Measurements from ENCODE around the gene KLHL12. TPM values are rescaled to one million over a fixed set of nuclear protein-coding genes. Genes with fewer than 3 reads are reported as not detected.

The KLHL12 gene
- total and polyA plus RNA-seq, 2 of the 8 experiments (the other 6 are each of a cell fraction or from before 2014, with no cell fraction given) = 27.2 to 33.3 TPM

DNA sequence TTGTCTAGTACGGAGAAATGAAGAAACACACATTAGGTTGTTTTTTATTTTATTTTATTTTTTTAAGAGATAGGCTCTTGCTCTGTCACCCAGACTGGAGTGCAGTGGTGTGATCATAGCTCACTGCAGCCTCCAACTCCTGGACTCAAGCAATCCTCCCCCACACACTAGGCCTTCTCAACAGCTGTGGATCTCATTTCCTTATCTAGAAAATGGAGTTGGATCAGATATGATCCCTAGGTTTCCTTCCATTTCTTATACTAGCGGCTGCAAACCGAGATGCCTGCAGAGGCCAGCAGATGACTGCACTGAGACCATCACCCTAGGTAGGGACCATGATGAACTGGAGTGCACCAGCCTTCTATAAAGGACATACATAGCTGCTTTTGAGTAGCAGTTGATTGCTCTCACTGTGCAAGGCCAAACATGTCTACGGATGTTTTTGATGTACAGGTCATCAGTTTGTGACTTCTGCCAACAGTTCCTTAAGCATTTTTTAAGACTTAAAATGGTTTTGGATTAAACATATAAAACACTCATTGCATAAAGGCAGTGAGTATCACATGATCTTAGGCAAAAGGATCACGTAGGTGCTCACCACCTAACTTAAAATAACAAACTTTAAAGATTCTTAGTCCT is 11.4 kb upstream of the KLHL12 start:
- Histone ChIP-seq H3K27ac (ENCODE audit: low read depth, low read length) (no peak overlapping the region), H3K9me3 (ENCODE audit: insufficient read depth in 2 of 2, low read depth in 1 of 2, low read length in 1 of 2) (no peaks in the 10 kb centered on the region), H3K23ac (ENCODE audit: insufficient read length) (no peak overlapping the region), H2AK5ac (ENCODE audit: low read depth, low read length) (no peak overlapping the region), H2BK20ac (ENCODE audit: low read length) (no peak overlapping the region), H3K79me2 (ENCODE audit: control insufficient read depth in 1 of 2, insufficient read depth in 2 of 2, low read length in 2 of 2) (no peaks in the 10 kb centered on the region), H2BK5ac (ENCODE audit: low read depth, low read length) (no peak overlapping the region), H4K8ac (ENCODE audit: extremely low read depth, insufficient read depth, low read length) (no peak overlapping the region), H3K4me2 (ENCODE audit: insufficient read depth in 1 of 2, low read depth in 2 of 2, low read length in 2 of 2) (no peak overlapping the region), H3K79me1 (ENCODE audit: low read depth, low read length) (no peaks in the 10 kb centered on the region), H3K27me3 (replicated peaks in 1 of 4; ENCODE audit: control insufficient read depth in 3 of 4, extremely low read depth in 1 of 4, insufficient read depth in 3 of 4, low read length in 3 of 4) (no peaks in the 10 kb centered on the region), H2BK15ac (ENCODE audit: low read length) (no peak overlapping the region), H3K56ac (replicated peaks; ENCODE audit: insufficient read length, low read depth, low read length) (no peak overlapping the region), H2AFZ (ENCODE audit: low read length) (no peak overlapping the region), H4K20me1 (replicated peaks in 1 of 2; ENCODE audit: control insufficient read depth in 1 of 2, insufficient read depth in 2 of 2, low read length in 2 of 2) (no peaks in the 10 kb centered on the region), H4K91ac (replicated peaks; ENCODE audit: insufficient read length, low read length) (no peak overlapping the region), H3K4me3 (ENCODE audit: extremely low read depth in 1 of 4, insufficient read depth in 2 of 4, low read depth in 3 of 4, low read length in 4 of 4) (no peak overlapping the region), H3K23me2 (ENCODE audit: low read depth, low read length) (no peaks in the 10 kb centered on the region), H2BK120ac (replicated peaks; ENCODE audit: low read depth, low read length) (no peak overlapping the region), H2BK12ac (ENCODE audit: low read depth, low read length) (no peak overlapping the region), H3K14ac (ENCODE audit: insufficient read length) (no peak overlapping the region), H4K5ac (ENCODE audit: insufficient read length, low read depth, low read length) (no peak overlapping the region), H3K4ac (replicated peaks; ENCODE audit: insufficient read length, low read depth, low read length) (no peak overlapping the region), H3K9ac (replicated peaks in 1 of 4; ENCODE audit: extremely low read depth in 1 of 4, low read depth in 3 of 4, low read length in 3 of 4) (no peak overlapping the region), H3K4me1 (replicated peaks in 1 of 4; ENCODE audit: control insufficient read depth in 3 of 4, insufficient read depth in 4 of 4, low read length in 3 of 4) (no peaks in the 10 kb centered on the region), H3K36me3 (ENCODE audit: control insufficient read depth in 2 of 4, insufficient read depth in 4 of 4, low read length in 3 of 4) (peaks cover 9 to 33% (median 23%) of the 10 kb centered on the region in 4 experiments), H3K18ac (ENCODE audit: extremely low read depth, low read length) (no peak overlapping the region)
- DNase-seq (ENCODE audit: low read depth in 1 of 2, low spot score in 2 of 2) = no peak
- CTCF ChIA-PET (ENCODE audit: partially characterized antibody) = interaction anchor here (1.5 kb wide), 1 partner anchor 97 kb away, joined by 3 read pairs; no protein-coding TSS in a partner anchor
- no peak for FAIRE-seq
- TF ChIP-seq NANOG (IDR thresholded peaks at IDR 0.05; ENCODE audit: insufficient read depth, low read depth, low read length, poor library complexity, severe bottlenecking) (no peak), EZH2 (IDR thresholded peaks at IDR 0.05; ENCODE audit: low read depth, low read length, severe bottlenecking) (no peak), NRF1 (IDR thresholded peaks at IDR 0.05; ENCODE audit: low read depth, low read length) (no peak)
- 84% methylated on average over 5 of the region's 5 CpGs; no CpG with 5 or more reads in 1 of the 2 experiments for WGBS, 2 experiments (ENCODE audit: extremely low coverage in 1 of 2, insufficient coverage in 1 of 2, insufficient read length in 1 of 2, insufficient replicate concordance in 2 of 2, low coverage in 1 of 2, low lambda C conversion rate in 2 of 2, missing lambda C conversion rate in 1 of 2)
- POLR2A ChIA-PET (ENCODE audit: partially characterized antibody) = interaction anchor here (1.4 kb wide), 1 partner anchor 11 kb away, joined by 4 read pairs; the partner anchor contains the start of gene KLHL12
